ENCODE measurements around the gene BDKRB2. TPM values are rescaled to one million over a fixed set of nuclear protein-coding genes. Genes with fewer than 3 reads are reported as not detected.

Gene BDKRB2
- total RNA-seq (2012; rRNA removed) (60.5 and 73.1 TPM in 2 replicates), polyA plus RNA-seq (2012; rRNA removed) (52.1 and 60.9 TPM in 2 replicates), Bru-seq, nascent RNA (percentile 97 among the genes with signal in this experiment), BruChase-seq, experiment 1, labeled RNA remaining after a 6-hour chase (percentile 96 among the genes with signal in this experiment), BruChase-seq, experiment 2, labeled RNA remaining after a 2-hour chase (percentile 99 among the genes with signal in this experiment)
- polyA plus RNA-seq (2012; cell fraction: cytosol; rRNA removed): 32.4 and 87.1 TPM in 2 replicates
- 63.4 and 68.9 TPM in 2 replicates for polyA plus RNA-seq (2012; cell fraction: nucleus; rRNA removed; ENCODE audit: low replicate concordance)
- long read RNA-seq, full-length matches to known transcripts: 165 of 238 reads
- long read RNA-seq, partial matches to known transcripts: 24 of 238 reads
- long read RNA-seq, other reads (novel, unspliced or antisense): 49 of 238 reads

GRCh38 chr14:96204151-96205058 lies at the start of gene BDKRB2:
TSS of gene BDKRB2 (plus strand) at chr14:96204839. CDS start at chr14:96237108, 32,269 bp downstream.
- Histone ChIP-seq H3K9me1 (ENCODE audit: insufficient read depth, low read length) (peaks cover 22% of the 10 kb centered on the region), H2AFZ (replicated peaks; ENCODE audit: low read length, poor library complexity) (peak within 1 kb of the TSS; percentile 90), H3K36me3 (ENCODE audit: control insufficient read depth, insufficient read depth, low read length) (peaks cover 32% of the 10 kb centered on the region), H3K79me1 (ENCODE audit: low read depth in 1 of 2, low read length in 2 of 2) (peaks cover 23 to 56% of the 10 kb centered on the region in 2 experiments), H4K8ac (ENCODE audit: low read depth in 2 of 2, low read length in 2 of 2) (peak within 1 kb of the TSS; percentile 90 to 94), H2AK5ac (ENCODE audit: low read depth, low read length) (peak within 1 kb of the TSS; percentile 99), H4K20me1 (ENCODE audit: insufficient read depth, low read length) (peaks cover 32% of the 10 kb centered on the region), H4K91ac (ENCODE audit: insufficient read depth, low read depth, low read length) (peak within 1 kb of the TSS; percentile 98), H3K4me3 (ENCODE audit: insufficient read depth, low read depth, low read length) (peak within 1 kb of the TSS; percentile 88), H2BK15ac (ENCODE audit: low read depth, low read length) (peak within 1 kb of the TSS; percentile 96), H3K27me3 (ENCODE audit: control insufficient read depth, insufficient read depth, low read length) (no peaks in the 10 kb centered on the region), H3K27ac (ENCODE audit: insufficient read depth, low read length) (peak within 1 kb of the TSS; percentile 97), H2AK9ac (replicated peaks; ENCODE audit: low read depth, low read length, poor library complexity) (peak within 1 kb of the TSS; percentile 97), H3K4ac (ENCODE audit: low read depth, low read length) (peak within 1 kb of the TSS; percentile 94), H2BK20ac (ENCODE audit: low read depth, low read length) (peak within 1 kb of the TSS; percentile 77), H3K14ac (replicated peaks; ENCODE audit: low read depth, low read length) (peak within 1 kb of the TSS; percentile 99), H3K9ac (ENCODE audit: low read depth, low read length) (peak within 1 kb of the TSS; percentile 99), H3K23ac (ENCODE audit: low read depth, low read length) (peak within 1 kb of the TSS; percentile 75), H2BK120ac (ENCODE audit: low read depth, low read length) (peak within 1 kb of the TSS; percentile 81), H3K18ac (ENCODE audit: low read depth, low read length) (peak within 1 kb of the TSS; percentile 95), H3K4me2 (ENCODE audit: low read depth, low read length) (peak within 1 kb of the TSS; percentile 98), H4K5ac (ENCODE audit: low read depth, low read length) (peak within 1 kb of the TSS; percentile 83), H3K9me3 (ENCODE audit: control insufficient read depth, insufficient read depth, low read length) (no peaks in the 10 kb centered on the region), H3K4me1 (ENCODE audit: control insufficient read depth, insufficient read depth, low read length) (peaks cover 22% of the 10 kb centered on the region), H2BK5ac (ENCODE audit: low read depth, low read length, poor library complexity, severe bottlenecking) (peak within 1 kb of the TSS; percentile 94), H3K56ac (ENCODE audit: extremely low read depth, insufficient read depth, low read length) (peak within 1 kb of the TSS; percentile 99)
- intact Hi-C loops (cut with micrococcal nuclease) (loop anchor here (1.0 to 10.0 kb wide), 7 partner anchors 28 to 210 kb away; no protein-coding TSS in a partner anchor), dilution Hi-C loops (cut with HindIII; ENCODE audit: low sequenced_read_pairs, unreplicated experiment) (no loop called here), in situ Hi-C loops (cut with MboI; ENCODE audit: low sequenced_read_pairs) (loop anchor here (5.0 kb wide), 1 partner anchor 97 kb away; no protein-coding TSS in a partner anchor)
- CTCF ChIA-PET: interaction anchor here (0.6 to 2.5 kb wide), 5 partner anchors 42 to 104 kb away, joined by 3 to 9 read pairs (median 3); no protein-coding TSS in a partner anchor
- 11% methylated on average over 11 of the region's 41 CpGs; no CpG with 5 or more reads in 1 of the 2 experiments for whole genome bisulfite sequencing, 2 experiments (ENCODE audit: extremely low coverage in 2 of 2, insufficient read length in 1 of 2)
- no TSS peak for BruUV-seq (replicated peaks)
- DNase-seq (peak; percentile 92), ATAC-seq (ENCODE audit: low read depth) (peak; percentile 86)
- POLR2A ChIA-PET (ENCODE audit: unreplicated experiment): interaction anchor here (0.6 to 1.6 kb wide), 8 partner anchors 15 to 109 kb away, joined by 3 to 11 read pairs (median 4); no protein-coding TSS in a partner anchor
- peak; percentile 49; the same call in 1 of the 2 replicates for TF ChIP-seq CEBPB (IDR thresholded peaks at IDR 0.05; ENCODE audit: low read depth, low read length)
- TF ChIP-seq, protein P1, sequence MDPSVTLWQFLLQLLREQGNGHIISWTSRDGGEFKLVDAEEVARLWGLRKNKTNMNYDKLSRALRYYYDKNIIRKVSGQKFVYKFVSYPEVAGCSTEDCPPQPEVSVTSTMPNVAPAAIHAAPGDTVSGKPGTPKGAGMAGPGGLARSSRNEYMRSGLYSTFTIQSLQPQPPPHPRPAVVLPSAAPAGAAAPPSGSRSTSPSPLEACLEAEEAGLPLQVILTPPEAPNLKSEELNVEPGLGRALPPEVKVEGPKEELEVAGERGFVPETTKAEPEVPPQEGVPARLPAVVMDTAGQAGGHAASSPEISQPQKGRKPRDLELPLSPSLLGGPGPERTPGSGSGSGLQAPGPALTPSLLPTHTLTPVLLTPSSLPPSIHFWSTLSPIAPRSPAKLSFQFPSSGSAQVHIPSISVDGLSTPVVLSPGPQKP (IDR thresholded peaks at IDR 0.05; ENCODE audit: borderline replicate concordance, low read depth, low read length): no peak
- no peak for TF ChIP-seq CHD1 (IDR thresholded peaks at IDR 0.05; ENCODE audit: low read depth, low read length)
- peak; percentile 93 for TF ChIP-seq POLR2A (IDR thresholded peaks at IDR 0.05; ENCODE audit: low read depth, low read length)
- peak; percentile 42 for TF ChIP-seq RAD21 (IDR thresholded peaks at IDR 0.05; ENCODE audit: low read length)
- TF ChIP-seq MXI1 (IDR thresholded peaks at IDR 0.05; ENCODE audit: borderline replicate concordance, low read depth, low read length): no peak
- peak; percentile 11; the same call in 1 of the 2 replicates for TF ChIP-seq FOS (IDR thresholded peaks at IDR 0.05; ENCODE audit: low read depth, low read length)
- peak; percentile 82; the same call in 1 of the 2 replicates for TF ChIP-seq MAZ (IDR thresholded peaks at IDR 0.05; ENCODE audit: borderline replicate concordance, low read depth, low read length)
- TF ChIP-seq RFX5 (IDR thresholded peaks at IDR 0.05; ENCODE audit: low read depth, low read length): no peak
- TF ChIP-seq, protein P2, sequence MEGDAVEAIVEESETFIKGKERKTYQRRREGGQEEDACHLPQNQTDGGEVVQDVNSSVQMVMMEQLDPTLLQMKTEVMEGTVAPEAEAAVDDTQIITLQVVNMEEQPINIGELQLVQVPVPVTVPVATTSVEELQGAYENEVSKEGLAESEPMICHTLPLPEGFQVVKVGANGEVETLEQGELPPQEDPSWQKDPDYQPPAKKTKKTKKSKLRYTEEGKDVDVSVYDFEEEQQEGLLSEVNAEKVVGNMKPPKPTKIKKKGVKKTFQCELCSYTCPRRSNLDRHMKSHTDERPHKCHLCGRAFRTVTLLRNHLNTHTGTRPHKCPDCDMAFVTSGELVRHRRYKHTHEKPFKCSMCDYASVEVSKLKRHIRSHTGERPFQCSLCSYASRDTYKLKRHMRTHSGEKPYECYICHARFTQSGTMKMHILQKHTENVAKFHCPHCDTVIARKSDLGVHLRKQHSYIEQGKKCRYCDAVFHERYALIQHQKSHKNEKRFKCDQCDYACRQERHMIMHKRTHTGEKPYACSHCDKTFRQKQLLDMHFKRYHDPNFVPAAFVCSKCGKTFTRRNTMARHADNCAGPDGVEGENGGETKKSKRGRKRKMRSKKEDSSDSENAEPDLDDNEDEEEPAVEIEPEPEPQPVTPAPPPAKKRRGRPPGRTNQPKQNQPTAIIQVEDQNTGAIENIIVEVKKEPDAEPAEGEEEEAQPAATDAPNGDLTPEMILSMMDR (conservative IDR thresholded peaks at IDR 0.05; ENCODE audit: low read depth, low read length): no peak
- no peak; the same call in 1 of the 2 replicates for TF ChIP-seq NFE2L2 (IDR thresholded peaks at IDR 0.05; ENCODE audit: low read depth, low read length)
- TF ChIP-seq RCOR1 (IDR thresholded peaks at IDR 0.05; ENCODE audit: insufficient replicate concordance, low read length): peak; percentile 26

Measured in IMR-90 (cell line).